Activated CD4-positive, alpha-beta T cell treated with anti-CD3 and anti-CD28 coated beads, Interleukin-2, amount 10 ng/mL, durations not matched to agents 7 days and 5 days (primary cell): ENCODE data around the gene AP4B1. TPM values are rescaled to one million over a fixed set of nuclear protein-coding genes. Genes with fewer than 3 reads are reported as not detected.
A peak's percentile ranks its signal among the peaks of the same experiment; 100 is the strongest.

Source experiments
- CTCF ChIA-PET: fragments of 350-600 bp; sonication (Branson Sonifier 250); formaldehyde crosslinking; loops from one replicate; lab custom pipeline; 2021; ENCODE audit warnings: antibody characterized with exemption; lab: Charles Lee
- POLR2A ChIA-PET: fragments of 350-600 bp; sonication (Branson Sonifier 250); formaldehyde crosslinking; loops from one replicate; lab custom pipeline; 2021; ENCODE audit warnings: antibody characterized with exemption; lab: Charles Lee
- DNase-seq: peaks from one replicate; pipeline ENCODE4 v3.0.0-alpha.2; 2020
- H3K27ac Mint-ChIP-seq: one replicate; pipeline ENCODE4 v1.8.0; 2021; ENCODE audit warnings: mild to moderate bottlenecking, moderate library complexity, mixed read lengths
- H3K27me3 Mint-ChIP-seq: one replicate; pipeline ENCODE4 v1.8.0; 2021; ENCODE audit warnings: mixed read lengths
- H3K36me3 Mint-ChIP-seq: one replicate; pipeline ENCODE4 v1.8.0; 2021; ENCODE audit warnings: low read depth, mixed read lengths
- H3K4me1 Mint-ChIP-seq: one replicate; pipeline ENCODE4 v1.8.0; 2021; ENCODE audit warnings: mixed read lengths
- H3K4me3 Mint-ChIP-seq: one replicate; pipeline ENCODE4 v1.8.0; 2021; ENCODE audit warnings: mild to moderate bottlenecking, moderate library complexity, mixed read lengths
- H3K9me3 Mint-ChIP-seq: one replicate; pipeline ENCODE4 v1.8.0; 2021; ENCODE audit warnings: mixed read lengths
- total RNA-seq, 2 experiments: library from RNA; stranded (reverse); gene quantifications; one replicate each; pipeline ENCODE4 v1.2.3, GENCODE V29; 2021

AP4B1 gene
- total RNA-seq, 2 experiments from 2014 or later = 39.4 to 41.9 TPM

DNA sequence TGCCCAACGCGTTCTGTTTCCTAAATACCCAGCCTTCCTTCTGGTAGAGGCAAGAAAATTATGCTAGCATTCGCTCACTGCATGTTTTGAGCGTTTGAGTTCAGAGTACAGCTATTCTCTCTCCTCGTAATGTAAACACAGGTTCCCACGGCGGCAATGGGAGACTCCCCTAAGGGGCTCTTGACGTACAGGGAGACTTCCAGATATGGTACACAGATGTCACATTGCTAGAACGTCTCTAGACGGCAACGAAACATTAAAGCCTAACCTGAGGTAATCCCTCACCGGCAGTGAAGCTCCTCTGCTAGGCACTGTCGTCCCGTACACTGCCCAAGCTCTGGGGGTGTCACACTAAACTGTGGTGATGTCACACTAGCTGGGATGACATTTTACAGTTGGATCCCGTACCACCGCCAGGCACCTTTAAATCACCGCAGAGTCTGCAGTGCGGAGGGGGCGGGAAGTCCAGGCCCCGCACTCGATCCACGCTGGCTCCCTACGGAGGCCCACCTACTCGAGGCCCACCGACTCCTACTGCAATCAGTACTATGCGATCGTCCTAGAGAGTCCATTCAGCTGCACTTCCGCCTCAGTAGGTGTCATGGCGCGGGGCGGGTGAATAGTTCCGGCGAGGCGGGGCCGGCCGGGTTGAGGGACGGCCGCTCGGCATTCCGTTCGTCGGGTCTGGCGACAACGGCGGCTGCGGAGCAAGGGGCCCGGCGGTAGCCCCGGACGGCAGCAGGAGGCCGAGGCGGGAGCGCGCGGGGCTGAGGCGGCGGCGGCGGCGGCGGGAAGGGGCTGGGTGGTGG, 24.5 kb upstream of the AP4B1 start, which contains the start of gene HIPK1:
Gene HIPK1 (plus strand): TSS at position 384 of the 809 bp plus-strand sequence.
- Mint-ChIP-seq H3K27me3 (no peaks in the 10 kb centered on the region), H3K4me3 (peak within 1 kb of the TSS; percentile 96), H3K27ac (peak within 1 kb of the TSS; percentile 99), H3K4me1 (peaks cover 44% of the 10 kb centered on the region), H3K36me3 (peaks cover 16% of the 10 kb centered on the region), H3K9me3 (no peaks in the 10 kb centered on the region)
- CTCF ChIA-PET = interaction anchor here (0.6 to 4.7 kb wide), 13 partner anchors 9 to 117 kb away, joined by 3 to 38 read pairs (median 4); partner anchors contain the start of genes AP4B1, DCLRE1B and RSBN1
- peak; percentile 94 for DNase-seq
- POLR2A ChIA-PET = interaction anchor here (1.0 to 1.8 kb wide), 4 partner anchors 23 to 117 kb away, joined by 3 to 10 read pairs (median 7); partner anchors contain the start of genes AP4B1, DCLRE1B and RSBN1

DNA sequence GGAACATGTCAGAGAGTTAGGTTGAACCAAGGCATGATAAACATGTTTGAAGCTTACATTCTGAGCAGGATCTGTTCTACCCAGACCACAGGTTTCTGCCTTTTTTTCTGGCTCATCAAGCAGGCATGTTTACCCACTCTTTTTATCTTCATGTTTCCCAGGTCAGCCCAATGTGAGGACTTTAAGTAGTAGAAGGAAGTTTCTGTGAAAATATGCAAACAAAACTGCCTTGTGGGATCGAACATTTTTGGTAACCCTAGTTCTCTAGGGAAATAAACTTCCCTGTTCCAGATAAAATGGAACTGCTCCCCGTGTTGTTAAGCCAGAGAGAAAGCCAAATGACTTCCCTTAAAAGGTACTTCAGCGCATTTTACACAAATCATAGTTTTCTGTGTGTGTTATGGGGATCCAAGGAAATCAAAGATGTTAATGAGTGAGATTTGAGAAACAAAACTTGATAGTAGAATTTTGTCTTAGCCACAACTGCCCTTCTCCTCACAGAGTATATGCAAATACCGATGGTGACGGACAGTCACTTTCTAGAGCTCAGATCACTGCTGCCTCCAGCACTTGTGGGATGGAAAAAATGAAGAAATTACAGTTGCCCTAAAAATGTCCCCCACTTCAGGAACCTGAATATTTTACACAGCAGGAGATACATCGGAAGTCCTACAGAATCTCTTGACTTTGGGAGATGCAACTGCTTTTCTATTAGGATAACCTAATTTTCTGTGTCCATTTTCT, 23.8 kb upstream of the AP4B1 start:
- H3K27me3 Mint-ChIP-seq = peaks cover 3% of the 10 kb centered on the region
- ChIA-PET POLR2A (interaction anchor here (1.3 to 1.8 kb wide), 3 partner anchors 22 to 116 kb away, joined by 7 to 10 read pairs (median 7); partner anchors contain the start of genes AP4B1, DCLRE1B and RSBN1), CTCF (interaction anchor here (1.0 to 4.7 kb wide), 10 partner anchors 9 to 117 kb away, joined by 3 to 38 read pairs (median 6); partner anchors contain the start of genes AP4B1, DCLRE1B and RSBN1)
- H3K4me3 Mint-ChIP-seq = peak overlapping the region; percentile 96
- H3K36me3 Mint-ChIP-seq = peaks cover 8% of the 10 kb centered on the region
- H3K9me3 Mint-ChIP-seq = no peaks in the 10 kb centered on the region
- H3K27ac Mint-ChIP-seq = peak overlapping the region; percentile 99
- no peak for DNase-seq
- peaks cover 36% of the 10 kb centered on the region for H3K4me1 Mint-ChIP-seq

- H3K36me3 Mint-ChIP-seq = no peaks in the 10 kb centered on the region
- H3K27ac Mint-ChIP-seq = no peak overlapping the region
- peaks cover 9% of the 10 kb centered on the region for H3K27me3 Mint-ChIP-seq
These were observed 19.9 kb upstream of the AP4B1 start for GRCh38 chr1:113924473-113924872.

DNA sequence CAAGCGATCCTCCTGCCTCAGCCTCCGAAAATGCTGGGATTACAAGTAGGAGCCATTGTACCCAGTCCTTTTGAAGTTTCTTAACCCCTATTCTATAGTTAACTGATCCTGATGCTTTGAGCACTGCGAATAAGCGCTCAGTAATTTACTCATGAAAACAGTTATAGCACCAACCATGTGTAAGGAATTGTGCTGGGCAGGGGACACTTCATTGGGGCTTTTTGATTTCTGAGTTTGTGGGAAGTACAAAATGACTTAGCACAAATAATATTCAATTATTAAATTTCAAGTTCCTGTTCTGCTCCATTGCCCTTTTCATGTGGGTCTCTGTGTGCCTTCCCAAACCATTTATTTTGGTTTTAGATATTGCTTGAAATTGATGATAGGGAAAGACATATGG, 18.4 kb upstream of the AP4B1 start:
- H3K4me1 Mint-ChIP-seq = peaks cover 4% of the 10 kb centered on the region
- no peaks in the 10 kb centered on the region for H3K36me3 Mint-ChIP-seq
- DNase-seq = no peak
- POLR2A ChIA-PET = no interaction called here
- no peaks in the 10 kb centered on the region for H3K9me3 Mint-ChIP-seq
- no peak overlapping the region for H3K27ac Mint-ChIP-seq
- CTCF ChIA-PET = interaction anchor here (0.7 kb wide), 1 partner anchor 17 kb away, joined by 3 read pairs; no protein-coding TSS in a partner anchor
- peaks cover 9% of the 10 kb centered on the region for H3K27me3 Mint-ChIP-seq
- H3K4me3 Mint-ChIP-seq = no peak overlapping the region

More at GRCh38 chr1:113924473-113924872, 19.9 kb upstream of the AP4B1 start:
- CTCF ChIA-PET = interaction anchor here (1.4 to 1.5 kb wide), 2 partner anchors 28 to 49 kb away, joined by 3 to 7 read pairs; no protein-coding TSS in a partner anchor
- POLR2A ChIA-PET = no interaction called here
- no peaks in the 10 kb centered on the region for H3K9me3 Mint-ChIP-seq
- no peak for DNase-seq
- no peak overlapping the region for H3K4me3 Mint-ChIP-seq
- peaks cover 12% of the 10 kb centered on the region for H3K4me1 Mint-ChIP-seq

DNA sequence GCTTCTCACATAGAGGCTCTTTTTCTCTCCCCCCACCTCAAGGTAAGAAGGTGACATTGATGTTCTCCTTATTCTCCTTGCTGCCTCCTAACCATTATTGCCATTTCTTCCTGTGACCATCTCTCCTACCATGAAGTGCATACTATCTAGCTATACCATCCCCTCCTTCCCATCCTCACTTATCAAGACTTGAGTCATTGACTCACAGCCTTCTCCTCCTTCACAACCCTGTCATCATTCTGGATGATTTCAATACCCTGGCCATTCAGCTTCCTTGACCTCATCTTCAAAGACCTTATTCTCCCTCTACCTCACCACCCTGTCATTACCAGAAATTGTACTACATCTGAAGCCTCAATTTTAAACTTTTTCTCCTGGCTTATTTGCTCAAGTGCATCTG, 13.6 kb upstream of the AP4B1 start:
- no peaks in the 10 kb centered on the region for H3K4me1 Mint-ChIP-seq
- H3K27ac Mint-ChIP-seq = no peak overlapping the region
- peaks cover 6% of the 10 kb centered on the region for H3K27me3 Mint-ChIP-seq
- no peak for DNase-seq
- H3K9me3 Mint-ChIP-seq = no peaks in the 10 kb centered on the region
- no peak overlapping the region for H3K4me3 Mint-ChIP-seq
- H3K36me3 Mint-ChIP-seq = peaks cover 12% of the 10 kb centered on the region
- POLR2A ChIA-PET = no interaction called here
- CTCF ChIA-PET = interaction anchor here (0.6 to 1.1 kb wide), 4 partner anchors 12 to 1322 kb away, joined by 3 read pairs; no protein-coding TSS in a partner anchor

- no peak for DNase-seq
- ChIA-PET CTCF (interaction anchor here (0.7 to 1.6 kb wide), 6 partner anchors 11 to 132 kb away, joined by 3 to 5 read pairs (median 3); partner anchors contain the start of gene HIPK1), POLR2A (no interaction called here)
- Mint-ChIP-seq H3K27ac (no peak overlapping the region), H3K4me3 (no peak overlapping the region), H3K9me3 (no peaks in the 10 kb centered on the region), H3K4me1 (no peaks in the 10 kb centered on the region), H3K36me3 (peaks cover 14% of the 10 kb centered on the region), H3K27me3 (peaks cover 2% of the 10 kb centered on the region)
These were observed 12.9 kb upstream of the AP4B1 start for GRCh38 chr1:113917400-113918082.

DNA sequence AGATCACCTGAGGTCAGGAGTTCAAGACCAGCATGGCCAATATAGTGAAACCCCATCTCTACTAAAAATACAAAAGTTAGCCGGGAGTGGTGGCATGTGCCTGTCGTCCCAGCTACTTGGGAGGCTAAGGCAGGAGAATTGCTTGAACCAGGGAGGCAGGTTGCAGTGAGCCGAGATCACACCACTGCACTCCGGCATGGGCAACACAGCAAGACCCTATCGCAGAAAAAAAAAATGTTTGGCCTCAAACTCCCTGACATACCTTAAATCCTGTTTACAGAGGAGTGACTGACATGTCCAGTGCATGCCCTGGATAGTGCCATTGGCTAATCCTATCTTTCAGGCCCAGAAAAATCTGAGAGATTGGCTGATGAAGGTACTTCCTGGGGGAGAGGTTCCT, 12.4 kb upstream of the AP4B1 start:
- H3K4me1 Mint-ChIP-seq = no peaks in the 10 kb centered on the region
- H3K9me3 Mint-ChIP-seq = no peaks in the 10 kb centered on the region
- H3K36me3 Mint-ChIP-seq = peaks cover 16% of the 10 kb centered on the region
- POLR2A ChIA-PET = no interaction called here
- no peak overlapping the region for H3K27ac Mint-ChIP-seq
- CTCF ChIA-PET = interaction anchor here (0.7 to 1.8 kb wide), 5 partner anchors 11 to 17 kb away, joined by 3 to 8 read pairs (median 3); partner anchors contain the start of genes AP4B1, DCLRE1B and HIPK1
- H3K27me3 Mint-ChIP-seq = no peaks in the 10 kb centered on the region
- no peak overlapping the region for H3K4me3 Mint-ChIP-seq
- DNase-seq = no peak

- no peaks in the 10 kb centered on the region for H3K9me3 Mint-ChIP-seq
- ChIA-PET POLR2A (no interaction called here), CTCF (interaction anchor here (0.6 to 1.2 kb wide), 3 partner anchors 10 to 654 kb away, joined by 3 to 5 read pairs (median 3); partner anchors contain the start of genes AP4B1 and HIPK1)
- no peak overlapping the region for H3K4me3 Mint-ChIP-seq
- H3K36me3 Mint-ChIP-seq = peaks cover 40% of the 10 kb centered on the region
- H3K27ac Mint-ChIP-seq = no peak overlapping the region
- H3K27me3 Mint-ChIP-seq = no peaks in the 10 kb centered on the region
- H3K4me1 Mint-ChIP-seq = peaks cover 13% of the 10 kb centered on the region
- DNase-seq = no peak
These were observed 9.5 kb upstream of the AP4B1 start for GRCh38 chr1:113913887-113914664.

GRCh38 chr1:113913312-113913668, 8.7 kb upstream of the AP4B1 start:
- Mint-ChIP-seq H3K4me3 (no peak overlapping the region), H3K9me3 (no peaks in the 10 kb centered on the region), H3K27ac (no peak overlapping the region), H3K27me3 (no peaks in the 10 kb centered on the region), H3K36me3 (peaks cover 44% of the 10 kb centered on the region), H3K4me1 (peaks cover 18% of the 10 kb centered on the region)
- ChIA-PET CTCF (interaction anchor here (0.8 to 1.2 kb wide), 3 partner anchors 9 to 17 kb away, joined by 3 to 6 read pairs (median 5); partner anchors contain the start of genes AP4B1 and HIPK1), POLR2A (no interaction called here)
- DNase-seq = no peak

- ChIA-PET POLR2A (no interaction called here), CTCF (interaction anchor here (0.8 to 1.3 kb wide), 3 partner anchors 15 to 77 kb away, joined by 3 to 6 read pairs (median 5); partner anchors contain the start of gene HIPK1)
- Mint-ChIP-seq H3K4me1 (peaks cover 22% of the 10 kb centered on the region), H3K36me3 (peaks cover 49% of the 10 kb centered on the region), H3K4me3 (no peak overlapping the region), H3K27ac (no peak overlapping the region), H3K9me3 (no peaks in the 10 kb centered on the region), H3K27me3 (no peaks in the 10 kb centered on the region)
- no peak for DNase-seq
These were observed 8.2 kb upstream of the AP4B1 start for GRCh38 chr1:113912594-113913311.
